K562 (cell line): Measurements from ENCODE around the gene CEND1. TPM values are rescaled to one million over a fixed set of nuclear protein-coding genes. Genes with fewer than 3 reads are reported as not detected.
A peak's percentile ranks its signal among the peaks of the same experiment; 100 is the strongest.

Experiments used
- ARID1B ChIP-seq: fragments of 450-650 bp; IDR thresholded peaks from 2 replicates; pipeline ENCODE4 v1.6.1; 2016; ENCODE audit warnings: antibody characterized with exemption, mild to moderate bottlenecking, inconsistent platforms
- ATF3 ChIP-seq, 2 experiments: fragments of 450-650 bp in 1 of 2; sonication (generic) in 1 of 2; formaldehyde crosslinking in 1 of 2; IDR thresholded peaks in 1 of 2; conservative IDR thresholded peaks in 1 of 2; 2 replicates each; pipeline versions ENCODE4 v1.6.1 to v1.8.1; 2016 to 2023; ENCODE audit warnings: mild to moderate bottlenecking in 2 of 2, moderate library complexity in 2 of 2, inconsistent platforms in 1 of 2, missing genetic modification reagents in 1 of 2
- CHD4 ChIP-seq: fragments of 200-600 bp; sonication (generic); IDR thresholded peaks from 3 replicates; pipeline ENCODE4 v1.6.1; 2012; ENCODE audit warnings: low read depth, mild to moderate bottlenecking, mixed read lengths, low read length, inconsistent platforms; ENCODE audit not compliant: insufficient read depth, insufficient replicate concordance, poor library complexity, severe bottlenecking
- CREB5 ChIP-seq: fragments of 250-450 bp; sonication (Bioruptor Pico); IDR thresholded peaks from 2 replicates; pipeline ENCODE4 v1.5.0; 2020; ENCODE audit warnings: mild to moderate bottlenecking
- FOXK1 ChIP-seq: sonication (generic); formaldehyde crosslinking; IDR thresholded peaks from 2 replicates; pipeline ENCODE4 v1.8.0; 2022; ENCODE audit warnings: missing genetic modification reagents, mild to moderate bottlenecking, borderline replicate concordance
- HEY1 ChIP-seq: fragments of 250-450 bp; sonication (Bioruptor Pico); IDR thresholded peaks from 2 replicates; pipeline ENCODE4 v1.5.0; 2020; ENCODE audit warnings: mild to moderate bottlenecking, moderate library complexity, borderline replicate concordance
- MEF2A ChIP-seq: IDR thresholded peaks from 2 replicates; pipeline ENCODE4 v1.6.1; 2011; ENCODE audit warnings: low read depth, mild to moderate bottlenecking, low read length, moderate library complexity; ENCODE audit not compliant: control insufficient read depth
- MTA2 ChIP-seq: fragments of 450-650 bp; IDR thresholded peaks from 2 replicates; pipeline ENCODE4 v1.6.1; 2016; ENCODE audit warnings: low read depth
- NKRF ChIP-seq: fragments of 450-650 bp; IDR thresholded peaks from 2 replicates; pipeline ENCODE4 v1.6.1; 2016; ENCODE audit warnings: borderline replicate concordance
- PBX2 ChIP-seq, 2 experiments: IDR thresholded peaks in 1 of 2; conservative IDR thresholded peaks in 1 of 2; 2 replicates each; pipeline ENCODE4 v1.6.1; 2016; ENCODE audit warnings: low read depth in 2 of 2, mild to moderate bottlenecking in 1 of 2, missing compliant biosample characterization in 1 of 2, missing genetic modification characterization in 1 of 2, moderate library complexity in 1 of 2
- PPARD ChIP-seq: fragments of 250-450 bp; sonication (Bioruptor Pico); IDR thresholded peaks from 2 replicates; pipeline ENCODE4 v1.8.0; 2022; ENCODE audit warnings: inconsistent platforms, mild to moderate bottlenecking, moderate library complexity
- SUPT5H ChIP-seq: fragments of 450-650 bp; IDR thresholded peaks from 2 replicates; pipeline ENCODE4 v1.6.1; 2016
- TOE1 ChIP-seq, 2 experiments: fragments of 450-650 bp in 1 of 2; sonication (generic) in 1 of 2; formaldehyde crosslinking in 1 of 2; IDR thresholded peaks; 2 replicates each; pipeline versions ENCODE4 v1.7.1 to v1.8.0; 2016 to 2022; ENCODE audit warnings: borderline replicate concordance in 2 of 2, mild to moderate bottlenecking in 2 of 2, antibody characterized with exemption in 1 of 2, inconsistent platforms in 1 of 2, low read depth in 1 of 2, missing genetic modification reagents in 1 of 2, moderate library complexity in 1 of 2
- ZBTB2 ChIP-seq: fragments of 450-650 bp; IDR thresholded peaks from 2 replicates; pipeline ENCODE4 v1.6.1; 2016; ENCODE audit warnings: antibody characterized with exemption
- ZFX ChIP-seq: sonication (generic); formaldehyde crosslinking; IDR thresholded peaks from 2 replicates; pipeline ENCODE4 v1.8.0; 2022; ENCODE audit warnings: mild to moderate bottlenecking, missing genetic modification reagents, moderate library complexity
- ZNF695 ChIP-seq: fragments of 450-650 bp; formaldehyde crosslinking; IDR thresholded peaks from 2 replicates; pipeline ENCODE4 v1.4.0; 2020; ENCODE audit warnings: mild to moderate bottlenecking, moderate library complexity
- polyA plus RNA-seq, 8 experiments: library from polyadenylated mRNA; depleted of rRNA in 4 of 8; stranded (reverse) in 5 of 8; unstranded in 3 of 8; fragments of >200 nt; fragmentation: Nextera tagmentation in 2 of 8; fragmentation: Illumina TruSeq in 1 of 8; extraction: Ambion mirVana in 2 of 8; extraction: Trizol in 1 of 8; gene quantifications; 2 replicates each; pipeline versions ENCODE4 v1.2.1 to v1.2.3, GENCODE V29; 2011 to 2014; ENCODE audit warnings: inconsistent platforms in 1 of 8, missing spikeins in 1 of 8
- total RNA-seq, 7 experiments: library from RNA; depleted of rRNA in 6 of 7; stranded (reverse); fragments of >200 nt in 6 of 7; fragmentation: Illumina TruSeq in 2 of 7; extraction: Trizol in 2 of 7; gene quantifications; 2 replicates each; pipeline versions ENCODE4 v1.2.1 to v1.2.3, GENCODE V29; 2011 to 2021; ENCODE audit warnings: low replicate concordance in 1 of 7

The CEND1 gene
- total and polyA plus RNA-seq, 9 of the 15 experiments (the other 6 are each of a cell fraction or from before 2014, with no cell fraction given): 0.13 to 0.18 (median 0.16) TPM; not detected in 6

- TF ChIP-seq ATF3 (IDR thresholded peaks at IDR 0.05) (no peak), ATF3 (CRISPR knock-in tag; conservative IDR thresholded peaks at IDR 0.05) (no peak), SUPT5H (peak; percentile 42; the same call in 1 of the 2 replicates), CHD4 (no peak), ZBTB2 (no peak), FOXK1 (CRISPR knock-in tag) (no peak), ARID1B (no peak), PPARD (no peak), ZNF695 (CRISPR knock-in tag) (no peak), PBX2 (CRISPR knock-in tag; IDR thresholded peaks at IDR 0.05; ENCODE audit: low read depth) (no peak), PBX2 (tag; conservative IDR thresholded peaks at IDR 0.05; ENCODE audit: low read depth) (no peak), MEF2A (no peak), HEY1 (CRISPR knock-in tag) (no peak), ZFX (CRISPR knock-in tag) (0 out of 2 replicates have a peak, but pooled peaks have one; percentile 29), TOE1 (IDR thresholded peaks at IDR 0.05; ENCODE audit: borderline replicate concordance) (no peak), TOE1 (CRISPR knock-in tag; IDR thresholded peaks at IDR 0.05; ENCODE audit: borderline replicate concordance, low read depth) (no peak), MTA2 (no peak), CREB5 (CRISPR knock-in tag) (no peak), NKRF (peak; percentile 62; the same call in 1 of the 2 replicates)
Measured at GRCh38 chr11:776561-777287, 13.2 kb downstream of the CEND1 start (continued).
